Measurements from ENCODE around the gene PLEKHH1. TPM values are rescaled to one million over a fixed set of nuclear protein-coding genes. Genes with fewer than 3 reads are reported as not detected.

The PLEKHH1 gene
- total RNA-seq, 4 donors from 2014 or later, result 71.1 to 123 (median 79.7) TPM

DNA sequence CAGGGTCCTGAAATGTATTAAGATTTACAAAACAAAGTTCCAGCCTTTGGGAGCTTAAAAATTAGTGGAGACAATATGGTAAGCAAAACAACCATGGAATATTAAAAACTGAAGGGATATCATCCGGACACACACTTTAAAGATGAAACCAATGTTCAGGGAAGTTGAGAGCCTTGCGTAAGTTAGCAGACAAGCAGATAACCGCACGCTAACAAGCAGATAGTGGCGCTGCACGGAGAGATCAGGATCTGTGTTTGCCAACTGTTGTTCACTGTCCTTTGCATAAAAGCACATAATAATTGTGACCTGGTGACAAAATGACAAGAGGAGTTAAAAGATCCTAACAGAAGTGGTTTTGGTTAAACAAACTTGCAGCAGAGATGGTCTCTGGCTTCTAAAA lies 30.2 kb upstream of the PLEKHH1 start:
- no peak for DNase-seq
- no peak overlapping the region for H3K27ac ChIP-seq
- TF ChIP-seq, protein P1, sequence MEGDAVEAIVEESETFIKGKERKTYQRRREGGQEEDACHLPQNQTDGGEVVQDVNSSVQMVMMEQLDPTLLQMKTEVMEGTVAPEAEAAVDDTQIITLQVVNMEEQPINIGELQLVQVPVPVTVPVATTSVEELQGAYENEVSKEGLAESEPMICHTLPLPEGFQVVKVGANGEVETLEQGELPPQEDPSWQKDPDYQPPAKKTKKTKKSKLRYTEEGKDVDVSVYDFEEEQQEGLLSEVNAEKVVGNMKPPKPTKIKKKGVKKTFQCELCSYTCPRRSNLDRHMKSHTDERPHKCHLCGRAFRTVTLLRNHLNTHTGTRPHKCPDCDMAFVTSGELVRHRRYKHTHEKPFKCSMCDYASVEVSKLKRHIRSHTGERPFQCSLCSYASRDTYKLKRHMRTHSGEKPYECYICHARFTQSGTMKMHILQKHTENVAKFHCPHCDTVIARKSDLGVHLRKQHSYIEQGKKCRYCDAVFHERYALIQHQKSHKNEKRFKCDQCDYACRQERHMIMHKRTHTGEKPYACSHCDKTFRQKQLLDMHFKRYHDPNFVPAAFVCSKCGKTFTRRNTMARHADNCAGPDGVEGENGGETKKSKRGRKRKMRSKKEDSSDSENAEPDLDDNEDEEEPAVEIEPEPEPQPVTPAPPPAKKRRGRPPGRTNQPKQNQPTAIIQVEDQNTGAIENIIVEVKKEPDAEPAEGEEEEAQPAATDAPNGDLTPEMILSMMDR (IDR thresholded peaks at IDR 0.05), result no peak
- no peak for TF ChIP-seq POLR2A (IDR thresholded peaks at IDR 0.05)
- no peak for TF ChIP-seq EP300 (IDR thresholded peaks at IDR 0.05; ENCODE audit: low read depth)
- TF ChIP-seq POLR2AphosphoS5 (IDR thresholded peaks at IDR 0.05), result no peak
- no peaks in the 10 kb centered on the region for H3K27me3 ChIP-seq
- H3K9me3 ChIP-seq, result no peaks in the 10 kb centered on the region
- in situ Hi-C loops (cut with MboI; ENCODE audit: low pct_ligation_motif_present in 1 of 4, low pct_unique_long_range_greater_than_20kb in 1 of 4, low sequenced_read_pairs in 3 of 4) (no loop called here), intact Hi-C loops (cut with DNase I; ENCODE audit: low total_unique reads) (no loop called here)
- no peaks in the 10 kb centered on the region for H3K36me3 ChIP-seq
- no peak overlapping the region for H3K4me3 ChIP-seq
- WGBS, 2 donors (ENCODE audit: low coverage in 1 of 2), result 72 to 84% methylated on average over 2 to 6 of the region's 6 CpGs
- no peaks in the 10 kb centered on the region for H3K4me1 ChIP-seq

DNA sequence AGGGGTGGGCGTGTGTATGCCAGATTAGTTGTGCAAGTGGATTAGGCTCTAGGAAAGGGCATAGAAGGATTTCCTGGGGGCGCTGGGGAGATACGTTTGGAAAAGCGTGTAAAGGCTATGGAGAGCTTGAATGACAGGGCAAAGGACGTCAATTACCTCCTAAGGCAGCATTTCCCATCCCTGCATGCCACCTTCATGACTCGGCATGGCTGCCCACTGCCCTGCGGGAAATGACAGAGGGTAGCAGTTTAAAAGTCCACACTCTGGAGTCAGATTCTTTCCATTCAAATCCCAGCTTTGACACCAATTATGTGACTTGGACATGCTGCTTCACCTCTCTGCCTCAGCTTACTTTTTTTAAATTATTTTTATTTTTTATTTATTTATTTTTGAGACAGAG lies 29.8 kb upstream of the PLEKHH1 start:
- TF ChIP-seq EP300 (IDR thresholded peaks at IDR 0.05; ENCODE audit: low read depth), result no peak
- TF ChIP-seq POLR2A (IDR thresholded peaks at IDR 0.05), result no peak
- TF ChIP-seq POLR2AphosphoS5 (IDR thresholded peaks at IDR 0.05), result no peak
- TF ChIP-seq, protein P1 (IDR thresholded peaks at IDR 0.05), result no peak
- Histone ChIP-seq H3K36me3 (no peaks in the 10 kb centered on the region), H3K4me3 (no peak overlapping the region), H3K27ac (no peak overlapping the region), H3K27me3 (no peaks in the 10 kb centered on the region), H3K4me1 (no peaks in the 10 kb centered on the region), H3K9me3 (no peaks in the 10 kb centered on the region)
- intact Hi-C loops (cut with DNase I; ENCODE audit: low total_unique reads), result no loop called here
- in situ Hi-C loops (cut with MboI; ENCODE audit: low pct_ligation_motif_present in 1 of 4, low pct_unique_long_range_greater_than_20kb in 1 of 4, low sequenced_read_pairs in 3 of 4), result no loop called here
- no peak for DNase-seq
- 80 to 84% methylated on average over 5 to 7 of the region's 7 CpGs for WGBS, 2 donors (ENCODE audit: low coverage in 1 of 2)

DNA sequence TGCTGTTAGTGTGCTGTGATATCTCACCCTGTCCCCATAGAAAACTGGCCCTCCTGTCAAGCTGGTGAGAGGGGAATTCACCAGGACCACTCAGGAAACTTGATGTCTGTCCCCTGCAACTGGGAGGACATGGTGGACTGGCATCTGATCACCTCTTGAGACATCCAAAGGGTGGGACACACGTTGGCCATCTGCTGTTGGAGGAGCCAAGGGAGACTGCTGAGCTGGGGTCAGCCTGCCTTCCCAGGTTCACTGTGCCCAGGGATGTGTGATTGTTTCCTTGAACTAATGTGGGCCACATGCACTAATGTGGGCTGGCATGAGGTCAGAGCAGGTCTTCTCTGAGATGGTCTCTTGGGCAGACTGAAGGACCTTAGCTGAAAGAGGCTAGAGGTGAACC lies 27.8 kb upstream of the PLEKHH1 start:
- Histone ChIP-seq H3K27me3 (no peaks in the 10 kb centered on the region), H3K4me1 (no peaks in the 10 kb centered on the region), H3K9me3 (no peaks in the 10 kb centered on the region), H3K36me3 (no peaks in the 10 kb centered on the region), H3K27ac (no peak overlapping the region), H3K4me3 (no peak overlapping the region)
- intact Hi-C loops (cut with DNase I; ENCODE audit: low total_unique reads) (no loop called here), in situ Hi-C loops (cut with MboI; ENCODE audit: low pct_ligation_motif_present in 1 of 4, low pct_unique_long_range_greater_than_20kb in 1 of 4, low sequenced_read_pairs in 3 of 4) (no loop called here)
- no peak for DNase-seq
- TF ChIP-seq POLR2A (IDR thresholded peaks at IDR 0.05) (no peak), EP300 (IDR thresholded peaks at IDR 0.05; ENCODE audit: low read depth) (no peak), POLR2AphosphoS5 (IDR thresholded peaks at IDR 0.05) (no peak)
- TF ChIP-seq, protein P1 (IDR thresholded peaks at IDR 0.05), result no peak
- WGBS, 2 donors (ENCODE audit: low coverage in 1 of 2), result 73% methylated on average over 1 of the region's 1 CpG; no CpG with 5 or more reads in 1 of the 2 donors

DNA sequence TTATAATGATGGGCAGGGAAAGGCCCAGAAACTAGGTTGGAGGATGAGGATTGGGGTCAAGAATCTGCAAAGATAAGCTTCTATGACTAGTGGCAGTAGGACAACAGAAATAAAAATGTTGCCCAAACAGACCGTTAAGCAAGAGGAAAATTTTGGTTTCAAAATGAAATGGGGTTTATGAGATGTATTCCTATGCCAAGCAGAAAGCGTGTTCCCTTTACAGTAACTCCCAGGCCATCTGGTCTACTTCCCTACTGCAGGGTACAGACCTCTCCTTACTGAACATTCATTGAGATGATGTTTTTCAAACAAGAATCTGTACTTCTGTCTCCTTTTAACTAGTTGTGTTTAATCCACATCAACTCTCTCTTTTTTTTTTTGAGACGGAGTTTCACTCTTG lies 24.1 kb upstream of the PLEKHH1 start:
- Histone ChIP-seq H3K4me3 (no peak overlapping the region), H3K4me1 (peaks cover 5 to 9% (median 7%) of the 10 kb centered on the region in 4 donors), H3K36me3 (no peaks in the 10 kb centered on the region), H3K9me3 (no peaks in the 10 kb centered on the region), H3K27ac (no peak overlapping the region), H3K27me3 (no peaks in the 10 kb centered on the region)
- in situ Hi-C loops (cut with MboI; ENCODE audit: low pct_ligation_motif_present in 1 of 4, low pct_unique_long_range_greater_than_20kb in 1 of 4, low sequenced_read_pairs in 3 of 4), result no loop called here
- intact Hi-C loops (cut with DNase I; ENCODE audit: low total_unique reads), result no loop called here
- TF ChIP-seq EP300 (IDR thresholded peaks at IDR 0.05; ENCODE audit: low read depth), result no peak
- TF ChIP-seq, protein P1 (IDR thresholded peaks at IDR 0.05), result no peak
- no peak for TF ChIP-seq POLR2A (IDR thresholded peaks at IDR 0.05)
- no peak for TF ChIP-seq POLR2AphosphoS5 (IDR thresholded peaks at IDR 0.05)
- DNase-seq, result no peak
- 43 to 52% methylated on average over 3 of the region's 3 CpGs for WGBS, 2 donors (ENCODE audit: low coverage in 1 of 2)

Data from transverse colon (tissue), 4 donors.